ENCODE data around the gene RPTOR. TPM values are rescaled to one million over a fixed set of nuclear protein-coding genes. Genes with fewer than 3 reads are reported as not detected.

RPTOR gene
- total RNA-seq, 1 donor from 2014 or later = 32.0 TPM

DNA sequence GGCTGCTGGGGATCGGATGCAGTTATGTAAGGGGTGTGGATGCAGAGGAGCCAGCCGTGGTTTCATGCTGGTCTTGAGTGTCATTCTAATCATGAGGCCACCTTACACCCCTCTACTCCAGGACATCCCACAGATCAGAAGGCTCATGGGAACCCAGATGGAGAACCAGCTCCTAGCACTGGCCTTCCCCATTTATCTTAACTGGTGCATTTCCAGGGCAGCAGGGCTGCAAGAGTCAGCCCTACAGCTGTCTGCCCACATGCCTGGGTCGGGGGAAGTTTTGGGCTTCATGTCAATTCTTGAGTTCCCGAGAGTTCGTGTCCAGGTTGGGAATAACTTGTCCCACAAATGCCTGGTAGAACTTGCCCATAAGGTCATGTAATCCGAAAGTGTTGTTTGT is 29.1 kb downstream of the RPTOR start:
- H3K79me2 ChIP-seq (ENCODE audit: insufficient read depth, low read length) = peaks cover 59% of the 10 kb centered on the region
- no peak overlapping the region for H3K27ac ChIP-seq (ENCODE audit: low read depth, low read length)
- Mint-ChIP-seq H3K4me3 (ENCODE audit: unreplicated experiment) (no peak overlapping the region), H3K36me3 (ENCODE audit: low read depth, unreplicated experiment) (peaks cover 6% of the 10 kb centered on the region), H3K9me3 (ENCODE audit: unreplicated experiment) (no peaks in the 10 kb centered on the region), H3K4me1 (ENCODE audit: low read depth, unreplicated experiment) (peaks cover 14% of the 10 kb centered on the region), H3K27ac (ENCODE audit: unreplicated experiment) (no peak overlapping the region), H3K27me3 (ENCODE audit: low read depth, unreplicated experiment) (no peaks in the 10 kb centered on the region)
- peaks cover 3% of the 10 kb centered on the region for H3K4me1 ChIP-seq (ENCODE audit: insufficient read depth, low read length)
- no peak overlapping the region for H3K4me2 ChIP-seq (ENCODE audit: low read length)
- no peaks in the 10 kb centered on the region for H3K36me3 ChIP-seq (ENCODE audit: insufficient read depth, low read length)
- H2AFZ ChIP-seq (ENCODE audit: low read depth, low read length) = no peak overlapping the region
- no peak overlapping the region for H3K4me3 ChIP-seq (ENCODE audit: insufficient read depth, low read depth, low read length)
- H4K20me1 ChIP-seq (ENCODE audit: insufficient read depth, low read length) = peaks cover 75% of the 10 kb centered on the region
- H3K9me3 ChIP-seq (ENCODE audit: insufficient read depth, low read depth, low read length) = no peaks in the 10 kb centered on the region
- H3K9ac ChIP-seq (ENCODE audit: low read length) = no peak overlapping the region
- FAIRE-seq = no peak
- DNase-seq (ENCODE audit: low read depth) = no peak
- TF ChIP-seq, protein P1, sequence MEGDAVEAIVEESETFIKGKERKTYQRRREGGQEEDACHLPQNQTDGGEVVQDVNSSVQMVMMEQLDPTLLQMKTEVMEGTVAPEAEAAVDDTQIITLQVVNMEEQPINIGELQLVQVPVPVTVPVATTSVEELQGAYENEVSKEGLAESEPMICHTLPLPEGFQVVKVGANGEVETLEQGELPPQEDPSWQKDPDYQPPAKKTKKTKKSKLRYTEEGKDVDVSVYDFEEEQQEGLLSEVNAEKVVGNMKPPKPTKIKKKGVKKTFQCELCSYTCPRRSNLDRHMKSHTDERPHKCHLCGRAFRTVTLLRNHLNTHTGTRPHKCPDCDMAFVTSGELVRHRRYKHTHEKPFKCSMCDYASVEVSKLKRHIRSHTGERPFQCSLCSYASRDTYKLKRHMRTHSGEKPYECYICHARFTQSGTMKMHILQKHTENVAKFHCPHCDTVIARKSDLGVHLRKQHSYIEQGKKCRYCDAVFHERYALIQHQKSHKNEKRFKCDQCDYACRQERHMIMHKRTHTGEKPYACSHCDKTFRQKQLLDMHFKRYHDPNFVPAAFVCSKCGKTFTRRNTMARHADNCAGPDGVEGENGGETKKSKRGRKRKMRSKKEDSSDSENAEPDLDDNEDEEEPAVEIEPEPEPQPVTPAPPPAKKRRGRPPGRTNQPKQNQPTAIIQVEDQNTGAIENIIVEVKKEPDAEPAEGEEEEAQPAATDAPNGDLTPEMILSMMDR (IDR thresholded peaks at IDR 0.05; ENCODE audit: insufficient read depth, low read depth, low read length) = no peak
- TF ChIP-seq EZH2 (IDR thresholded peaks at IDR 0.05; ENCODE audit: insufficient read depth, low read length) = no peak
- H3K27me3 ChIP-seq (ENCODE audit: insufficient read depth, low read length) = no peaks in the 10 kb centered on the region

DNA sequence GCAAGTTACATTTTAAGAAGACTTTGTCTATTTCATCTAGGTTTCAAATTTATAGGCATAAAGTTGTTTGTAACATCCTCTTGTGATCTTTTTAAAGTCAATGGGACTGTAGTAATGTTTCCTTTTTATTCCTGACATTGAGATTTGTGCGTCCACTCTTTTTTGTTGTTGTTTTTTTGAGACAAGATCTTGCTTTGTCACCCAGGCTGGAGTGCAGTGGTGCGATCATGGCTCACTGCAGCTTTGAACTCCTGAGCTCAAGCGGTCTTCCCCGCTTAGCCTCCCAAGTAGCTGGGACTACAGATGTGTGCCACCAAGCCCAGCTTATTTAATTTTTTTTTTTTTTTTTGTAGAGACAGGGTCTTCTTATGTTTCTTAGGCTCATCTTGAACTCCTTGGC is 29.9 kb downstream of the RPTOR start:
- H3K9me3 ChIP-seq (ENCODE audit: insufficient read depth, low read depth, low read length) = no peaks in the 10 kb centered on the region
- peaks cover 51% of the 10 kb centered on the region for H3K79me2 ChIP-seq (ENCODE audit: insufficient read depth, low read length)
- H4K20me1 ChIP-seq (ENCODE audit: insufficient read depth, low read length) = peaks cover 71% of the 10 kb centered on the region
- no peaks in the 10 kb centered on the region for H3K27me3 ChIP-seq (ENCODE audit: insufficient read depth, low read length)
- peaks cover 3% of the 10 kb centered on the region for H3K4me1 ChIP-seq (ENCODE audit: insufficient read depth, low read length)
- TF ChIP-seq EZH2 (IDR thresholded peaks at IDR 0.05; ENCODE audit: insufficient read depth, low read length) = no peak
- TF ChIP-seq, protein P1 (IDR thresholded peaks at IDR 0.05; ENCODE audit: insufficient read depth, low read depth, low read length) = no peak
- no peaks in the 10 kb centered on the region for H3K36me3 ChIP-seq (ENCODE audit: insufficient read depth, low read length)
- H3K9me3 Mint-ChIP-seq (ENCODE audit: unreplicated experiment) = no peaks in the 10 kb centered on the region
- H2AFZ ChIP-seq (ENCODE audit: low read depth, low read length) = no peak overlapping the region
- H3K4me2 ChIP-seq (ENCODE audit: low read length) = no peak overlapping the region
- no peak overlapping the region for H3K27ac ChIP-seq (ENCODE audit: low read depth, low read length)
- no peak overlapping the region for H3K9ac ChIP-seq (ENCODE audit: low read length)
- peaks cover 6% of the 10 kb centered on the region for H3K36me3 Mint-ChIP-seq (ENCODE audit: low read depth, unreplicated experiment)
- peaks cover 14% of the 10 kb centered on the region for H3K4me1 Mint-ChIP-seq (ENCODE audit: low read depth, unreplicated experiment)
- no peak overlapping the region for H3K4me3 Mint-ChIP-seq (ENCODE audit: unreplicated experiment)
- H3K27me3 Mint-ChIP-seq (ENCODE audit: low read depth, unreplicated experiment) = no peaks in the 10 kb centered on the region
- H3K27ac Mint-ChIP-seq (ENCODE audit: unreplicated experiment) = no peak overlapping the region
- no peak for FAIRE-seq
- no peak overlapping the region for H3K4me3 ChIP-seq (ENCODE audit: insufficient read depth, low read depth, low read length)
- DNase-seq (ENCODE audit: low read depth) = no peak

DNA sequence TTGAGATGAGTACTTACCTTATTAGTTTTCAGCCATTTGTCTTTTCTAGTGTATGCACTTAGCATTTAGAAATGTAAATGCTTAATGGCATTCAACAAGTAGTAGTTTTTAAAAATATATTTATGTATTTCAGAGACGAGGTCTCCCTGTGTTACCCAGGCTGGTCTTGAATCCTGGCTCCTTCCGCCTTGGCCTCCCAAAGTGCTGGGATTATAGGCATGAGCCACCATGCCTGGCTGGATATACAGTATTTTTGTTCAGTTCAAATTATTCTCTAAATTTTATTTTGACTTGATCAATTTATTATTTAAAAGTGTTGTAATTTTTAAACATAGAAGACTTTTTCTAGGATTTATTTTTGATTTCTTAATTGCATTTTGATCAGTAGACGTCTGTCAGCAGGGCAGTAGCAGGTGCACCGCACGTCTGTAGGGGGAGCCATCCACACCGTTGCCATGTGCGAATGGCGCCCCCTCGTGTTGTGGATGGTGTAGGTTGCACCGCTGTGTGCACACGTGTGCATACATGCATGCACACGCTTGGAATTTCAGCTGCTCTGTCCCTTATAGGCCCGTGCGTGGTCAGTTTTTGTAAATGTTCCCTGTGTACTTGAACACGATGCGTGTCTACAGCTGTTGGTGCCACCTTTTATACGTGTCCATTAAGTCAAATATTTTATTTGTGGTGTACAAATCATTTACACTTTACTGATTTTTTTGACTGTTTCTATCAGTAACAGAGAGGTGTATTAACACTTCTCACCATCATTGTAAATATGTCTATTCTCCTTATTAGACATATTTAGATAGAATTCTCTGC is 30.6 kb downstream of the RPTOR start:
- Mint-ChIP-seq H3K27ac (ENCODE audit: unreplicated experiment) (no peak overlapping the region), H3K36me3 (ENCODE audit: low read depth, unreplicated experiment) (peaks cover 6% of the 10 kb centered on the region), H3K4me1 (ENCODE audit: low read depth, unreplicated experiment) (peaks cover 12% of the 10 kb centered on the region), H3K27me3 (ENCODE audit: low read depth, unreplicated experiment) (no peaks in the 10 kb centered on the region), H3K9me3 (ENCODE audit: unreplicated experiment) (no peaks in the 10 kb centered on the region), H3K4me3 (ENCODE audit: unreplicated experiment) (no peak overlapping the region)
- no peak overlapping the region for H3K27ac ChIP-seq (ENCODE audit: low read depth, low read length)
- no peak overlapping the region for H3K9ac ChIP-seq (ENCODE audit: low read length)
- TF ChIP-seq, protein P1 (IDR thresholded peaks at IDR 0.05; ENCODE audit: insufficient read depth, low read depth, low read length) = peak; percentile 100
- TF ChIP-seq EZH2 (IDR thresholded peaks at IDR 0.05; ENCODE audit: insufficient read depth, low read length) = no peak
- peaks cover 66% of the 10 kb centered on the region for H4K20me1 ChIP-seq (ENCODE audit: insufficient read depth, low read length)
- FAIRE-seq (peak; percentile 26), DNase-seq (ENCODE audit: low read depth) (peak; percentile 67)
- no peaks in the 10 kb centered on the region for H3K27me3 ChIP-seq (ENCODE audit: insufficient read depth, low read length)
- no peak overlapping the region for H3K4me2 ChIP-seq (ENCODE audit: low read length)
- peaks cover 47% of the 10 kb centered on the region for H3K79me2 ChIP-seq (ENCODE audit: insufficient read depth, low read length)
- no peak overlapping the region for H2AFZ ChIP-seq (ENCODE audit: low read depth, low read length)
- no peak overlapping the region for H3K4me3 ChIP-seq (ENCODE audit: insufficient read depth, low read depth, low read length)
- no peaks in the 10 kb centered on the region for H3K9me3 ChIP-seq (ENCODE audit: insufficient read depth, low read depth, low read length)
- H3K4me1 ChIP-seq (ENCODE audit: insufficient read depth, low read length) = peaks cover 3% of the 10 kb centered on the region
- no peaks in the 10 kb centered on the region for H3K36me3 ChIP-seq (ENCODE audit: insufficient read depth, low read length)
